Measurements from ENCODE around the gene TJP3. TPM values are rescaled to one million over a fixed set of nuclear protein-coding genes. Genes with fewer than 3 reads are reported as not detected.
A peak's percentile ranks its signal among the peaks of the same experiment; 100 is the strongest.

Gene TJP3
- total RNA-seq, 1 experiment from 2014 or later, result 1.6 TPM

GRCh38 chr19:3683405-3684053, 24.7 kb upstream of the TJP3 start:
- Mint-ChIP-seq H3K27ac (ENCODE audit: low read depth, unreplicated experiment) (no peak overlapping the region), H3K36me3 (ENCODE audit: insufficient read depth, unreplicated experiment) (peaks cover 9% of the 10 kb centered on the region), H3K4me3 (ENCODE audit: unreplicated experiment) (no peak overlapping the region), H3K27me3 (ENCODE audit: insufficient read depth, unreplicated experiment) (no peaks in the 10 kb centered on the region), H3K4me1 (ENCODE audit: insufficient read depth, unreplicated experiment) (peaks cover 6% of the 10 kb centered on the region), H3K9me3 (ENCODE audit: unreplicated experiment) (no peaks in the 10 kb centered on the region)
- TF ChIP-seq, protein P1, sequence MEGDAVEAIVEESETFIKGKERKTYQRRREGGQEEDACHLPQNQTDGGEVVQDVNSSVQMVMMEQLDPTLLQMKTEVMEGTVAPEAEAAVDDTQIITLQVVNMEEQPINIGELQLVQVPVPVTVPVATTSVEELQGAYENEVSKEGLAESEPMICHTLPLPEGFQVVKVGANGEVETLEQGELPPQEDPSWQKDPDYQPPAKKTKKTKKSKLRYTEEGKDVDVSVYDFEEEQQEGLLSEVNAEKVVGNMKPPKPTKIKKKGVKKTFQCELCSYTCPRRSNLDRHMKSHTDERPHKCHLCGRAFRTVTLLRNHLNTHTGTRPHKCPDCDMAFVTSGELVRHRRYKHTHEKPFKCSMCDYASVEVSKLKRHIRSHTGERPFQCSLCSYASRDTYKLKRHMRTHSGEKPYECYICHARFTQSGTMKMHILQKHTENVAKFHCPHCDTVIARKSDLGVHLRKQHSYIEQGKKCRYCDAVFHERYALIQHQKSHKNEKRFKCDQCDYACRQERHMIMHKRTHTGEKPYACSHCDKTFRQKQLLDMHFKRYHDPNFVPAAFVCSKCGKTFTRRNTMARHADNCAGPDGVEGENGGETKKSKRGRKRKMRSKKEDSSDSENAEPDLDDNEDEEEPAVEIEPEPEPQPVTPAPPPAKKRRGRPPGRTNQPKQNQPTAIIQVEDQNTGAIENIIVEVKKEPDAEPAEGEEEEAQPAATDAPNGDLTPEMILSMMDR (IDR thresholded peaks at IDR 0.05; ENCODE audit: unreplicated experiment), result no peak
- no TSS peak for BruUV-seq (replicated peaks)
- DNase-seq (ENCODE audit: unreplicated experiment), result peak; percentile 83
- ChIA-PET POLR2A (no interaction called here), CTCF (interaction anchor here (0.5 kb wide), 1 partner anchor 334 kb away, joined by 5 read pairs; no protein-coding TSS in a partner anchor)
- intact Hi-C loops (cut with micrococcal nuclease), result no loop called here

- peak; percentile 17 for DNase-seq (ENCODE audit: unreplicated experiment)
- TF ChIP-seq, protein P1 (IDR thresholded peaks at IDR 0.05; ENCODE audit: unreplicated experiment), result no peak
- Mint-ChIP-seq H3K27ac (ENCODE audit: low read depth, unreplicated experiment) (no peak overlapping the region), H3K27me3 (ENCODE audit: insufficient read depth, unreplicated experiment) (no peaks in the 10 kb centered on the region), H3K4me3 (ENCODE audit: unreplicated experiment) (no peak overlapping the region), H3K9me3 (ENCODE audit: unreplicated experiment) (no peaks in the 10 kb centered on the region), H3K4me1 (ENCODE audit: insufficient read depth, unreplicated experiment) (peaks cover 6% of the 10 kb centered on the region), H3K36me3 (ENCODE audit: insufficient read depth, unreplicated experiment) (peaks cover 13% of the 10 kb centered on the region)
- intact Hi-C loops (cut with micrococcal nuclease), result no loop called here
- BruUV-seq (replicated peaks), result no TSS peak
- ChIA-PET POLR2A (no interaction called here), CTCF (interaction anchor here (0.6 kb wide), 1 partner anchor 439 kb away, joined by 4 read pairs; no protein-coding TSS in a partner anchor)
Measured at GRCh38 chr19:3684054-3684816, 23.9 kb upstream of the TJP3 start.

- no peak for DNase-seq (ENCODE audit: unreplicated experiment)
- intact Hi-C loops (cut with micrococcal nuclease), result no loop called here
- H3K27me3 Mint-ChIP-seq (ENCODE audit: insufficient read depth, unreplicated experiment), result no peaks in the 10 kb centered on the region
- H3K4me1 Mint-ChIP-seq (ENCODE audit: insufficient read depth, unreplicated experiment), result peaks cover 6% of the 10 kb centered on the region
- POLR2A ChIA-PET, result no interaction called here
- TF ChIP-seq, protein P1 (IDR thresholded peaks at IDR 0.05; ENCODE audit: unreplicated experiment), result no peak
- BruUV-seq (replicated peaks), result no TSS peak
- H3K4me3 Mint-ChIP-seq (ENCODE audit: unreplicated experiment), result no peak overlapping the region
- CTCF ChIA-PET, result no interaction called here
- H3K9me3 Mint-ChIP-seq (ENCODE audit: unreplicated experiment), result no peaks in the 10 kb centered on the region
- peaks cover 9% of the 10 kb centered on the region for H3K36me3 Mint-ChIP-seq (ENCODE audit: insufficient read depth, unreplicated experiment)
- no peak overlapping the region for H3K27ac Mint-ChIP-seq (ENCODE audit: low read depth, unreplicated experiment)
Measured at GRCh38 chr19:3684817-3685410, 23.3 kb upstream of the TJP3 start.

- Mint-ChIP-seq H3K27ac (ENCODE audit: low read depth, unreplicated experiment) (no peak overlapping the region), H3K9me3 (ENCODE audit: unreplicated experiment) (no peaks in the 10 kb centered on the region), H3K27me3 (ENCODE audit: insufficient read depth, unreplicated experiment) (no peaks in the 10 kb centered on the region), H3K4me3 (ENCODE audit: unreplicated experiment) (no peak overlapping the region), H3K36me3 (ENCODE audit: insufficient read depth, unreplicated experiment) (peaks cover 7% of the 10 kb centered on the region), H3K4me1 (ENCODE audit: insufficient read depth, unreplicated experiment) (peaks cover 6% of the 10 kb centered on the region)
- TF ChIP-seq, protein P1 (IDR thresholded peaks at IDR 0.05; ENCODE audit: unreplicated experiment), result no peak
- CTCF ChIA-PET, result no interaction called here
- POLR2A ChIA-PET, result no interaction called here
- BruUV-seq (replicated peaks), result no TSS peak
- DNase-seq (ENCODE audit: unreplicated experiment), result no peak
- intact Hi-C loops (cut with micrococcal nuclease), result no loop called here
Measured at GRCh38 chr19:3687393-3687773, 20.8 kb upstream of the TJP3 start.
